Fibroblast of skin of left quadriceps (primary cell): ENCODE results near the gene SFN.

Experiments
- DNase-seq, 2 experiments: peaks; one replicate each; pipeline ENCODE4 v3.0.0-alpha.2; 2013; ENCODE audit warnings: low read depth in 2 of 2

Gene SFN

GRCh38 chr1:26911399-26912146, 48.6 kb downstream of the SFN start:
- DNase-seq, result no peak

- no peak for DNase-seq
Measured at GRCh38 chr1:26912147-26912490, 49.2 kb downstream of the SFN start.

- DNase-seq, result no peak
Measured at GRCh38 chr1:26913389-26913753, 50.4 kb downstream of the SFN start.
